C4-2B (cell line): ENCODE measurements around the gene ATPAF2.

ENCODE experiments used
- CTCF ChIP-seq: fragments of 450-650 bp; conservative IDR thresholded peaks from 2 replicates; pipeline ENCODE4 v1.5.1; 2017; ENCODE audit warnings: mild to moderate bottlenecking
- ZFX ChIP-seq: fragments of 450-650 bp; IDR thresholded peaks from 2 replicates; pipeline ENCODE4 v1.6.1; 2017

- TF ChIP-seq CTCF (no peak), ZFX (no peak)
These were observed 30.1 kb upstream of the ATPAF2 start for GRCh38 chr17:18069101-18069500.
